GM12865 (cell line): ENCODE data around the gene REC114.
"Not testable (repeated sequence)": the region's sequence is repeated elsewhere in the genome, so short reads cannot be mapped to it uniquely, and the experiment has no call there.

ENCODE experiments used
- DNase-seq: peaks from one replicate; pipeline ENCODE4 v3.0.0; 2010; ENCODE audit warnings: low read depth
- H3K4me3 ChIP-seq: 2 replicates; pipeline ENCODE4 v1.5.1; 2011; ENCODE audit warnings: mild to moderate bottlenecking, low read depth, low read length, control low read depth
- TF ChIP-seq, protein P1 (sequence below): IDR thresholded peaks from 2 replicates; pipeline ENCODE4 v1.5.1; 2011; ENCODE audit warnings: low read length, control low read depth, low read depth, inconsistent platforms; ENCODE audit not compliant: insufficient read depth; ENCODE audit errors: missing control alignments

Gene REC114

DNA sequence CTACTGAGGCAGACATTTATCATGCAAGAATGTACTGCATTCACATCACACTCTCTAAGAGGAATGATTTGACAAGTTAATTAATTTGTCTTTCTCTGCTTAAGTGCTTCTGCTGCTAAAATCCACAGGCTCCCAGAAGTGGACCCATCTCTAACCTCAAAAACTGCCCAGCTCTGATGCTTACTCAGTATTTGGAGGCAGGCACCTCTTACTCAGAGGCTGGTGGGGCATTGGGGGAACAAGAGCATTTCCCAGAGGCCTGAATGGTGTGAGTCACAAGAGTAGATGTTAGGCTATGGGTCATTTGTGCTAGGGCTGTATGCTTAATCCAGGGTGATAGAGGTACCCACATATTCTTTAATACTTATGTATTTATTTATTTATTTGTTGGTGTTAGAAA is 39.8 kb upstream of the REC114 start:
- TF ChIP-seq, protein P1, sequence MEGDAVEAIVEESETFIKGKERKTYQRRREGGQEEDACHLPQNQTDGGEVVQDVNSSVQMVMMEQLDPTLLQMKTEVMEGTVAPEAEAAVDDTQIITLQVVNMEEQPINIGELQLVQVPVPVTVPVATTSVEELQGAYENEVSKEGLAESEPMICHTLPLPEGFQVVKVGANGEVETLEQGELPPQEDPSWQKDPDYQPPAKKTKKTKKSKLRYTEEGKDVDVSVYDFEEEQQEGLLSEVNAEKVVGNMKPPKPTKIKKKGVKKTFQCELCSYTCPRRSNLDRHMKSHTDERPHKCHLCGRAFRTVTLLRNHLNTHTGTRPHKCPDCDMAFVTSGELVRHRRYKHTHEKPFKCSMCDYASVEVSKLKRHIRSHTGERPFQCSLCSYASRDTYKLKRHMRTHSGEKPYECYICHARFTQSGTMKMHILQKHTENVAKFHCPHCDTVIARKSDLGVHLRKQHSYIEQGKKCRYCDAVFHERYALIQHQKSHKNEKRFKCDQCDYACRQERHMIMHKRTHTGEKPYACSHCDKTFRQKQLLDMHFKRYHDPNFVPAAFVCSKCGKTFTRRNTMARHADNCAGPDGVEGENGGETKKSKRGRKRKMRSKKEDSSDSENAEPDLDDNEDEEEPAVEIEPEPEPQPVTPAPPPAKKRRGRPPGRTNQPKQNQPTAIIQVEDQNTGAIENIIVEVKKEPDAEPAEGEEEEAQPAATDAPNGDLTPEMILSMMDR: no peak
- no peak for DNase-seq
- H3K4me3 ChIP-seq: no peak overlapping the region

DNA sequence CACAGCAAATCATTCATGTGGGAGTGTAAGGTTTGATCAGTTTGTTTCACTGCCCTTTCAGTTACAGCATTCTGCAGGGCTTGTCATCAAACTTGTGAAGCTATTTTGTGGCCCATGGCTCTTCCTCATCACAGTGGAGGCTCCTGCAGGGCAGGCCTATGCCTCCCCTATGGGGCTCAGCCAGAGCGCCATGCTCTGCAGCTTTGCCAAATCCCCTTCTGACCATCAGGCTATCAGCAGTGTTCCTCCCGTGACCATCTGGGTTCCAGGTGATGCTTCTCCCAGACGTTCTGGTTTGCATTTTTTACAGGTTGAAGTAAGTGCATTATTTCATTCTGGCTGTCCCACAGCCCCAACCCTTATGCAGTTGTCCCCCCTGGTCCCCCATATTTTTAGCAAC is 28.1 kb upstream of the REC114 start:
- H3K4me3 ChIP-seq: no peak overlapping the region
- TF ChIP-seq, protein P1: no peak
- no peak for DNase-seq

DNA sequence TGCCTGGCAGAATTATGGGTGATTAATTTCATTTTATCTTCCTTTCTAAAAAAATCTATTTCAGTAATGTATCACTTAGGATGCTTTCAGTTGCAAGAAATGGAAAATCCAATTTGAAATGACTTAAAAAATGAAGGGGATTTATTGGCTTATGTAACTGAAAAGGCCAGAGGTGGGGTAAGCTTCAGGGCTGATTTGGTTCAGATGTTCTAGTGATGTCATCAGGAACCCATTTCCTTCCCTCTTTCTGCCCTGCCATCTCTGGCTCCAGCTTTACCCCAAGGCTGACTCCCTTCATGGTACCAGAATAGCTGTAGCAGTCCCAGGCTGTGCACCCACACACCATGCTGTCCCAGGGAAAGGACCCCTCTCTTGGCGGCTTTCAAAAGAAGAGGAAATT is 18.5 kb upstream of the REC114 start:
- TF ChIP-seq, protein P1: no peak
- no peak for DNase-seq
- no peak overlapping the region for H3K4me3 ChIP-seq

DNA sequence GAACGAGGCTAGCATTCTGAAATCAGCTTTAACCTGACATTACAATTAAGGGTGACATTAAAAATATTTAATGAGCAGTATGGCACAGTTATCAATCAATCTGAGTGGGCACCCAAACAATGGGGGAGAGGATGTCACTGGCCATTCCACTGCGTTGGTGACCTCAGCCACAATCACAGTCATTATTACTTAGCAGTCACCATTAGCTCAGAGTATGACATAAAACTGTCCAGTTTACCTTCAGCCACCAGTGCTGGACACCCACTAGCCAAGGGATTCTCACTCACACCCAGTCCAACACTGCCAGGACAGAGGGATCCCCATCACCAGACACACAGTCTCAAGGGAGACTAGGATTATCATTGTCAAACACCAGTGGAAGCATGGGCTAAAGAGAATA is 17.5 kb upstream of the REC114 start:
- no peak for DNase-seq
- TF ChIP-seq, protein P1: no peak

DNA sequence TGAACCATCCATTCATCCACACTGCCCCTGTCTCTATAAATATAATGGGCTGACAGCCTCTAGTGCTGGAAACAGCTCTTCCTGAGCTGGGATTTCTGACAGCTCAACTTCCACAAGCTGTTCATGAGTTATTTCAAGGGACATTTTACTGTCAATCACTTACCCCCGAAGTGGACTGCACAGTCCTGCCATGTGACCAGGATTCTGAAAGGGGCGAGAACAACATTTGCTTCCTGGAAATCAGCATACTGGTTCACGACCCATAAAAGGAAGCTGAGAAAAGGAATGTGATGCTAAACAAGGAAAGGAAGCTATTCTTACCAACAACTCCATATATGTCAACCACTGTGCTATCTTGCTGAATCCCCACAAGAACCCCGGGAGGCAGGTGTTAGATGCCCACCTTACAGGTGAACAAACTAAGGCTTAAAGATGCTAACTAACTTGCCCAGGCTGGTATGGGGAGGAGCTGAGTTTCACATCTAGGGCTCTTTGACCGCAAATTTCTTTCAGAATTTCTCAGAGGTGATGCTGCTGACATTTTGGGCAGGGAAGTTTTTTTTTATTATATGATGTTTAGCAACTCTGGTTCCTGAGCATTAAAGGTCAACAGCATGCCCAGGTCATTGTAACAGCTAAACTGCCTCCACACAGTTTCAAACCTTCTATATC is 16.5 kb upstream of the REC114 start:
- TF ChIP-seq, protein P1: no peak
- no peak overlapping the region for H3K4me3 ChIP-seq
- DNase-seq: peak; percentile 3

More for the DNA sequence above, 17.5 kb upstream of the REC114 start:
- H3K4me3 ChIP-seq: no peak overlapping the region

DNA sequence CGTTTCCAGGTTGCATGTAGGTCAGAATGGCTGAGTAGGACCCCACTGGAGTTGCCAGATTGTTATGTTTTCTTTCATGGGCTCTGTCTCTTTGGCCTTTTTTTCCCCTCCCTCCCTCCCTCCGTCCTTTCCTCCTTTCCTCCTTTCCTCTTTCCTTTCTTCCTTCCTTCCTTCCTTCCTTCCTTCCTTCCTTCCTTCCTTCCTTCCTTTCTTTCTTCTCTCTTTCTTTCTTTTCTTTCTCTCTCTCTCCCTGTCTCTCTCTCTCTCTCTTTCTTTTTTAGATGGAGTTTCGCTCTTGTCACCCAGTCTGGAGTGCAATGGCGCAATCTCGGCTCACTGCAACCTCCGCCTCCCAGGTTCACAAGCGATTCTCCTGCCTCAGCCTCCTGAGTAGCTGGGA is 11.6 kb upstream of the REC114 start:
- not testable (repeated sequence) for DNase-seq, H3K4me3 ChIP-seq

DNA sequence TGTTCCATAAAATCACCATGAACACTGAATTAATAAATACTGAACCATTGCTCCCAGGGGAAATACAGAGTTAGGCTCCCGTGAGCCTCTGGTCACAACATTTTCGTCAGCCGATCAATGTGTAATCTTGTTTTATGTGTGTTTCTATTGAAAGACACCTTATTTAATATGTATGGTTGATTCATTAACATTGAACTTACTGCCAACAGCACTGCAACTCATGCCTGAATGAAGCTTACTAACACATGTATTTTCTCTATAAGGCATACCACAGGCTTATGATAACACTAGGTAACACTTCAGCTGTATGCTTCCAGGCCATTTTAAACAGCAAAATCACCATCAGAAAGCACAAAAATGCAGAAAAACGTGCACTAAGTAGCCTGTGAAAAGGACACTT is 9.1 kb upstream of the REC114 start:
- no peak for DNase-seq
- TF ChIP-seq, protein P1: no peak
- H3K4me3 ChIP-seq: no peak overlapping the region

DNA sequence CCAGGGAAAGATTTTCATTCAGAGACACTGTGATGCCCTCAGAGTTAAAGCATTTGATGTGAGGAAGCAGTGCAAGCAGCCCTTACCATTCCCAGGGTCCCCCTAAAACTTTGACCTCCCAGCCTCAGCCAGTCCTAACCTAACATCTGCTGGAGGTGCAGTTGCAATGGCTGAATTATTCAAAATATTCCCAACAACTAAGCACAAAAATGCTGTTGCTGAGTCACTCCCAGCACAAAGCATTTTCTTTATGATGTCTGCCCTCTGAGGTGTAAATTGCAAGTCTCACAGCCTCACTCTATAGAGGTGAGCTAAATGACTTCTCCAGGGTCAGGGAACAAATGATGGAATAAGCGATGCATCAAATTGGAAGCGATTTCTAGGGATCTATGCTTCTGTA is 6.4 kb upstream of the REC114 start:
- no peak for DNase-seq
- TF ChIP-seq, protein P1: no peak
- no peak overlapping the region for H3K4me3 ChIP-seq
